PC-3 (cell line): ENCODE results near the gene TPCN2.

Source experiments
- CTCF ChIP-seq: fragments of 300-600 bp; sonication (generic); conservative IDR thresholded peaks from 2 replicates; pipeline ENCODE4 v1.5.1; 2017; ENCODE audit warnings: antibody characterized with exemption, low read depth, mild to moderate bottlenecking, low read length
- EZH2 ChIP-seq: fragments of 300-600 bp; sonication (generic); IDR thresholded peaks from one replicate; pipeline ENCODE4 v1.6.1; 2017; ENCODE audit warnings: antibody characterized with exemption, mild to moderate bottlenecking, low read length; ENCODE audit not compliant: unreplicated experiment
- EZH2phosphoT487 ChIP-seq: fragments of 300-600 bp; sonication (generic); IDR thresholded peaks from 2 replicates; pipeline ENCODE4 v1.6.1; 2018; ENCODE audit warnings: mild to moderate bottlenecking, antibody characterized with exemption, low read length, borderline replicate concordance

DNA sequence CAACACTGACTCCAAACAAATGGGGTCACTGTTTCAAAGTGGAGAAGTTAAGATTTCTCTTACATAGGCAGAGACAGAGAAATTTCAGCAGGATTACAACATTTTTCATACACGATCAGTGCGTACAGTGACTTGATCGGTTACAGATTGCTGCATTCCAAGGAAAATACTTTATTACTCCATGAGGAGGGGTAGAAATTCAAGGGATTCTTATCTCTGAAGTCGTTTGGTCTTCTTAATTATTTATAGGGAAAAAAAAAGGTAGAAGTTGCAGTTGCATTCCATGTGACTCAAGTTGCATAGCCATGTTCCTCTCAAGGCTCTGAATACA, 96.3 kb downstream of the TPCN2 start:
- TF ChIP-seq CTCF (no peak), EZH2 (no peak), EZH2phosphoT487 (no peak)
